ENCODE data around the gene TRNT1. TPM values are rescaled to one million over a fixed set of nuclear protein-coding genes. Genes with fewer than 3 reads are reported as not detected.

Gene TRNT1
- total and polyA plus RNA-seq, 2 donors (not counting 1 experiment from before 2014, with no cell fraction given): 14.9 to 27.7 TPM

DNA sequence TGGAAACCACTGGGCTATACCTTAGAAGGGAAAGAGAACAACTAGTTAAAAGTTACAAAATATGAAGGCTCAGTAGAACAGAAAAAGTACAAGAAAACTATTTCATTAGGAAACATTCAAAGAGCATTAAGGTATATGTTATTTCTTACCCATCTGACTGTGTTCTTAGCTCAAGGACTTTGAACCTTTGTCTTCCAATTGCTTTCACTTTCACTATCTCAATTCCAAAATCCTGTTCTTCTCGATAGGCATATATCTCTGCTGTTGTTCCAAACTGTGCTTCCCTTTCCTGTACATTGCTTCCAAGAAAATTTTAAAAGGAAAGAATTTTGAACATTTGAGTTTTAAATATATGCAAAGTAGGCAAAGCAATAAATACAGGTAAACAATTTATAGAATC, 45.9 kb downstream of the TRNT1 start:
- H3K9me3 ChIP-seq (ENCODE audit: control insufficient read depth, insufficient read depth, low read depth, low read length): no peaks in the 10 kb centered on the region
- no peak for DNase-seq (ENCODE audit: low read depth in 2 of 2)
- no peaks in the 10 kb centered on the region for H4K20me1 ChIP-seq (ENCODE audit: control insufficient read depth, extremely low read depth, insufficient read depth, low read length)
- TF ChIP-seq, protein P1, sequence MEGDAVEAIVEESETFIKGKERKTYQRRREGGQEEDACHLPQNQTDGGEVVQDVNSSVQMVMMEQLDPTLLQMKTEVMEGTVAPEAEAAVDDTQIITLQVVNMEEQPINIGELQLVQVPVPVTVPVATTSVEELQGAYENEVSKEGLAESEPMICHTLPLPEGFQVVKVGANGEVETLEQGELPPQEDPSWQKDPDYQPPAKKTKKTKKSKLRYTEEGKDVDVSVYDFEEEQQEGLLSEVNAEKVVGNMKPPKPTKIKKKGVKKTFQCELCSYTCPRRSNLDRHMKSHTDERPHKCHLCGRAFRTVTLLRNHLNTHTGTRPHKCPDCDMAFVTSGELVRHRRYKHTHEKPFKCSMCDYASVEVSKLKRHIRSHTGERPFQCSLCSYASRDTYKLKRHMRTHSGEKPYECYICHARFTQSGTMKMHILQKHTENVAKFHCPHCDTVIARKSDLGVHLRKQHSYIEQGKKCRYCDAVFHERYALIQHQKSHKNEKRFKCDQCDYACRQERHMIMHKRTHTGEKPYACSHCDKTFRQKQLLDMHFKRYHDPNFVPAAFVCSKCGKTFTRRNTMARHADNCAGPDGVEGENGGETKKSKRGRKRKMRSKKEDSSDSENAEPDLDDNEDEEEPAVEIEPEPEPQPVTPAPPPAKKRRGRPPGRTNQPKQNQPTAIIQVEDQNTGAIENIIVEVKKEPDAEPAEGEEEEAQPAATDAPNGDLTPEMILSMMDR (conservative IDR thresholded peaks at IDR 0.05 in 1 of 2, IDR thresholded peaks at IDR 0.05 in 1 of 2; ENCODE audit: low read depth in 1 of 2, low read length in 2 of 2): no peak
- TF ChIP-seq EZH2 (IDR thresholded peaks at IDR 0.05; ENCODE audit: low read length, missing control alignments): no peak
- H3K27me3 ChIP-seq (ENCODE audit: control insufficient read depth, insufficient read depth, low read length): no peaks in the 10 kb centered on the region
- no peak overlapping the region for H3K4me2 ChIP-seq (ENCODE audit: extremely low read depth, insufficient read depth, low read length)
- H3K27ac ChIP-seq (ENCODE audit: insufficient read depth, low read length): no peak overlapping the region
- peaks cover 2% of the 10 kb centered on the region for H3K36me3 ChIP-seq (ENCODE audit: control insufficient read depth, insufficient read depth, low read length)
- H2AFZ ChIP-seq (ENCODE audit: low read length): no peak overlapping the region
- H3K9ac ChIP-seq (ENCODE audit: insufficient read depth, low read length): no peak overlapping the region
- no peak overlapping the region for H3K4me3 ChIP-seq (replicated peaks in 1 of 4; ENCODE audit: control extremely low read depth in 1 of 4, insufficient read depth in 1 of 4, low read depth in 3 of 4, low read length in 4 of 4)
- H3K4me1 ChIP-seq (ENCODE audit: control insufficient read depth, extremely low read depth, insufficient read depth, low read length): no peaks in the 10 kb centered on the region
- H3K79me2 ChIP-seq (ENCODE audit: control insufficient read depth, insufficient read depth, low read length): peaks cover 10% of the 10 kb centered on the region

DNA sequence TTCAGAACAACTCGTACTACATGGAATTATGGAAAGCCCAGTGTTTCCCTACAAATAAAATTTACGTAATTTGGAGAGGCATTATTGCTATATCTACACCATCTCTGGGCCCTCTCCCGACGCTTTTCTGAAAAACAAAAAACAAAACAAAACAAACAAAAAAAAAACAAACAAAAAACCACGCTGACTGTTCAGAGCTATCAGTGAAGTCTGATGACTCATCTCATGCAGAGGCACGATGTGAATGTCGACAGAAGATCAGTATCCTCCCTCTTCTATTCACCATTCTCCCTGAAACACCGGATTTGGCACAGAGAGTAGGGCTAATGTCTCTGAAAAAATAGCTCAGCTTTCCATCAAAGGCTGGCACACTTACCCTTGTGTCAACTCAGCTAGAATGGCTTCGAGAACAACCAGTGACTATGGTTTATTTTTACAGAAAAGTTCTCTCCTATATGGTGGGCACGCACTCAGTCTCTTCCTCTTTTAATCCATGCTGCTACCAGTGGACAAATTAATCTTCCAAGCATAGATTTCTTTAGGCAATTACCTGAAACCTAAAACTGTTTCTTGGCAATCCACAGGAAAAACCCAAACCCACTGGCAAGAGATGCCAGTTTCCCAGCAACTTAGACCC, 51.2 kb downstream of the TRNT1 start:
- peaks cover 29% of the 10 kb centered on the region for H3K79me2 ChIP-seq (ENCODE audit: control insufficient read depth, insufficient read depth, low read length)
- DNase-seq (ENCODE audit: low read depth in 2 of 2): peak in 1 of 2 donors; percentile 19
- no peak overlapping the region for H3K9ac ChIP-seq (ENCODE audit: insufficient read depth, low read length)
- no peaks in the 10 kb centered on the region for H4K20me1 ChIP-seq (ENCODE audit: control insufficient read depth, extremely low read depth, insufficient read depth, low read length)
- H3K27ac ChIP-seq (ENCODE audit: insufficient read depth, low read length): no peak overlapping the region
- no peak overlapping the region for H2AFZ ChIP-seq (ENCODE audit: low read length)
- peak overlapping the region; percentile 79 for H3K4me2 ChIP-seq (ENCODE audit: extremely low read depth, insufficient read depth, low read length)
- H3K36me3 ChIP-seq (ENCODE audit: control insufficient read depth, insufficient read depth, low read length): peaks cover 2% of the 10 kb centered on the region
- TF ChIP-seq, protein P1 (conservative IDR thresholded peaks at IDR 0.05 in 1 of 2, IDR thresholded peaks at IDR 0.05 in 1 of 2; ENCODE audit: low read depth in 1 of 2, low read length in 2 of 2): no peak
- TF ChIP-seq EZH2 (IDR thresholded peaks at IDR 0.05; ENCODE audit: low read length, missing control alignments): no peak
- H3K9me3 ChIP-seq (ENCODE audit: control insufficient read depth, insufficient read depth, low read depth, low read length): no peaks in the 10 kb centered on the region
- no peaks in the 10 kb centered on the region for H3K27me3 ChIP-seq (ENCODE audit: control insufficient read depth, insufficient read depth, low read length)
- peaks cover 4% of the 10 kb centered on the region for H3K4me1 ChIP-seq (ENCODE audit: control insufficient read depth, extremely low read depth, insufficient read depth, low read length)
- peak overlapping the region in 2 of 4 experiments; percentile 95 to 97 for H3K4me3 ChIP-seq (replicated peaks in 1 of 4; ENCODE audit: control extremely low read depth in 1 of 4, insufficient read depth in 1 of 4, low read depth in 3 of 4, low read length in 4 of 4)

DNA sequence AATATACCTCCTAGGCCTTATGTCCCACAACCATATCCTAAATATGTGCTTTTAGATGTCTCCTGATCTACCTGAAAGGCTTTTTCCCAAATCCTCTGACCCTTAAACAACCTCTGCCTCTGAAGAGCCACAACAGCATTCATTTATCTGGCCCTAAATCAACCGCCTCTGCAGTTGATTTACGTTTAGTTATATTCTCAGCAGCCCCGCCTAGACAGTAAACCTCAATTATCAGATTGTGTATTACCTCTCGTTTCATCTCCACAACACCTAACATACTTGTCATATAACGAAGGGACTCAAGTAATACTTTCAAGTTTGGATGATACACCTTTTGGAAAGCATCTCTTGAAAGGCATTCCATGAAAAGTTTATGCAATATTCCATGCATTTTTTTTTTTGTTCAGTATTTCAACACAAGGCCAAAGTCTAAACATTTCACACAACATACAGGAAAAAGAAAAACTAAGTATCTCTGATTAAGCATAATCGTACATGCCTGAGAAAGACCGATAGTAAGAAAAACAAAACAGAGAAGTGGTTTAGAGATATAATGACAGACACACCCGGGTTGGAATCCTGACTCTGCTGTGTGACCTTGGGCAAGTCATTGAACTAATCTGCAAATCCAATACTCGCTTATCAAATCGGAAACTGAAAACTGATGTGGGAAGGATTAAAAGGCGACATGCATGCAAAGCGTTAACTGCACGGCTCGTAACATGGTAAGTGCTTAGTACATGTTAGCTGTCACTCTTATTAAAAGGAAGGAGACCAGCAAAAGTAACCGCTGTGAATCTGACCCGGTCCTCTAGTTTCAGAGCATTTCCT, 52.0 kb downstream of the TRNT1 start:
- Histone ChIP-seq H3K4me1 (ENCODE audit: control insufficient read depth, extremely low read depth, insufficient read depth, low read length) (peaks cover 4% of the 10 kb centered on the region), H3K9ac (ENCODE audit: insufficient read depth, low read length) (peak overlapping the region; percentile 90), H3K79me2 (ENCODE audit: control insufficient read depth, insufficient read depth, low read length) (peaks cover 29% of the 10 kb centered on the region), H3K4me3 (replicated peaks in 1 of 4; ENCODE audit: control extremely low read depth in 1 of 4, insufficient read depth in 1 of 4, low read depth in 3 of 4, low read length in 4 of 4) (peak overlapping the region; percentile 79 to 97 (median 88)), H3K36me3 (ENCODE audit: control insufficient read depth, insufficient read depth, low read length) (peaks cover 2% of the 10 kb centered on the region), H3K27ac (ENCODE audit: insufficient read depth, low read length) (peak overlapping the region; percentile 64), H3K9me3 (ENCODE audit: control insufficient read depth, insufficient read depth, low read depth, low read length) (no peaks in the 10 kb centered on the region), H3K4me2 (ENCODE audit: extremely low read depth, insufficient read depth, low read length) (peak overlapping the region; percentile 79), H3K27me3 (ENCODE audit: control insufficient read depth, insufficient read depth, low read length) (no peaks in the 10 kb centered on the region), H4K20me1 (ENCODE audit: control insufficient read depth, extremely low read depth, insufficient read depth, low read length) (no peaks in the 10 kb centered on the region), H2AFZ (ENCODE audit: low read length) (peak overlapping the region; percentile 87)
- no peak for DNase-seq (ENCODE audit: low read depth in 2 of 2)
- TF ChIP-seq EZH2 (IDR thresholded peaks at IDR 0.05; ENCODE audit: low read length, missing control alignments): no peak
- TF ChIP-seq, protein P1 (conservative IDR thresholded peaks at IDR 0.05 in 1 of 2, IDR thresholded peaks at IDR 0.05 in 1 of 2; ENCODE audit: low read depth in 1 of 2, low read length in 2 of 2): no peak
